Measurements from ENCODE around the gene RRP12.
"Not testable (repeated sequence)": the region's sequence is repeated elsewhere in the genome, so short reads cannot be mapped to it uniquely, and the experiment has no call there.

Gene RRP12, protein sequence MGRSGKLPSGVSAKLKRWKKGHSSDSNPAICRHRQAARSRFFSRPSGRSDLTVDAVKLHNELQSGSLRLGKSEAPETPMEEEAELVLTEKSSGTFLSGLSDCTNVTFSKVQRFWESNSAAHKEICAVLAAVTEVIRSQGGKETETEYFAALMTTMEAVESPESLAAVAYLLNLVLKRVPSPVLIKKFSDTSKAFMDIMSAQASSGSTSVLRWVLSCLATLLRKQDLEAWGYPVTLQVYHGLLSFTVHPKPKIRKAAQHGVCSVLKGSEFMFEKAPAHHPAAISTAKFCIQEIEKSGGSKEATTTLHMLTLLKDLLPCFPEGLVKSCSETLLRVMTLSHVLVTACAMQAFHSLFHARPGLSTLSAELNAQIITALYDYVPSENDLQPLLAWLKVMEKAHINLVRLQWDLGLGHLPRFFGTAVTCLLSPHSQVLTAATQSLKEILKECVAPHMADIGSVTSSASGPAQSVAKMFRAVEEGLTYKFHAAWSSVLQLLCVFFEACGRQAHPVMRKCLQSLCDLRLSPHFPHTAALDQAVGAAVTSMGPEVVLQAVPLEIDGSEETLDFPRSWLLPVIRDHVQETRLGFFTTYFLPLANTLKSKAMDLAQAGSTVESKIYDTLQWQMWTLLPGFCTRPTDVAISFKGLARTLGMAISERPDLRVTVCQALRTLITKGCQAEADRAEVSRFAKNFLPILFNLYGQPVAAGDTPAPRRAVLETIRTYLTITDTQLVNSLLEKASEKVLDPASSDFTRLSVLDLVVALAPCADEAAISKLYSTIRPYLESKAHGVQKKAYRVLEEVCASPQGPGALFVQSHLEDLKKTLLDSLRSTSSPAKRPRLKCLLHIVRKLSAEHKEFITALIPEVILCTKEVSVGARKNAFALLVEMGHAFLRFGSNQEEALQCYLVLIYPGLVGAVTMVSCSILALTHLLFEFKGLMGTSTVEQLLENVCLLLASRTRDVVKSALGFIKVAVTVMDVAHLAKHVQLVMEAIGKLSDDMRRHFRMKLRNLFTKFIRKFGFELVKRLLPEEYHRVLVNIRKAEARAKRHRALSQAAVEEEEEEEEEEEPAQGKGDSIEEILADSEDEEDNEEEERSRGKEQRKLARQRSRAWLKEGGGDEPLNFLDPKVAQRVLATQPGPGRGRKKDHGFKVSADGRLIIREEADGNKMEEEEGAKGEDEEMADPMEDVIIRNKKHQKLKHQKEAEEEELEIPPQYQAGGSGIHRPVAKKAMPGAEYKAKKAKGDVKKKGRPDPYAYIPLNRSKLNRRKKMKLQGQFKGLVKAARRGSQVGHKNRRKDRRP (N-terminal part only)

DNA sequence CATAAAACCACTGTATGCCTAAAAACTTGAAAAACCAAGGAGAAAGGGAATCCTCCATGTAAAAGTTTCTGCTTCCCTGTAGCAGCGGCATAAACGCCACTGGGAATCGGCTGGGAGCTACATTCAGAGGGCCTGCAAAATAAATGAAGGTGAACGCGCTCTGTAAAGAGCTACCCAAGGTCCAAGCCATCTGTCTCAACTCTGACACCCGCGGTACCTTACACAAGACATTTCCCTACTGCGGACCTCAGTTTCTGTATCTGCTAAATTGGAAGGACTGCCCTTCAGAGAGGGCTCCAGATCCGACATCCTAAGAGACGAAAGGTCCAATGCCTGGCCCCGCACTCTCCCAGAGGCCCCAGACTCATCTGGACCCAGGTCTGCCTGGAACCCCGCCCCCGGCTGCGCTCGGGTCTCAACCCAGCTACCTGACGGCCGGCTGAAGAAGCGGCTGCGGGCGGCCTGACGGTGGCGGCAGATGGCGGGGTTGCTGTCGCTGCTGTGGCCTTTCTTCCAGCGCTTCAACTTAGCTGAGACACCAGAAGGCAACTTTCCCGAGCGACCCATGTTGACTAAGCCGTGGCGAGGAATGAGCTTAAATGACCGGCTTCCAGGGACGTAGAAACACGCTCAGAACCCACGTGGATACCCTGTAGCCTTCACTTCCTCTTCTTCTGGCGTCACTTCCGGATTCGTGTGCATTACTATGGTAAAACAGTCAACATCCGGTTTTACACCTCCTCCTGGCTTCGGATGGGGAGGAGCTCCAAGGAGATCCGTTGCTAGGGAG is at the start of gene RRP12:
Gene RRP12 (minus strand): TSS at position 676 of the 790 bp plus-strand sequence. CDS start 109 bp downstream, at position 567.
- DNase-seq: peak; percentile 71 to 76

DNA sequence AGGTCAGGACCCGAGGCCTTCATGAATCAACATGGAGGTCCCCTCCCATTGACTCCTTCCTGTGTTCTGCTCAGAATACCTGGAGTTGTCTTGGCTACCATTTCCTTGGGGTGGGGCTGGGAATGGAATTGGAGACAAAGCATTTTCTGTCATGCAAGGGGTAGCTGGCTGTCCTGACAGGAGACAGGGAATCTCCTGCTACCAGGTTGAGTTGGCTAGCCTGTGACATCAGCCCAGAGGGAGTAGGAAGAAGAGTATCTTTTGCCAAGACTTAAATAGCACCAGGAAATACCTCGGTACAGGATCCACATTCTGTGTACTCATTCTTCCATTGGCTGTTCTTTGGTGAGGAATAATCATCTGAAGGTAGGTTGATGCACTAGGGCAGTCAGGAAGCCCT is 49.7 kb upstream of the RRP12 start:
- DNase-seq: no peak

DNA sequence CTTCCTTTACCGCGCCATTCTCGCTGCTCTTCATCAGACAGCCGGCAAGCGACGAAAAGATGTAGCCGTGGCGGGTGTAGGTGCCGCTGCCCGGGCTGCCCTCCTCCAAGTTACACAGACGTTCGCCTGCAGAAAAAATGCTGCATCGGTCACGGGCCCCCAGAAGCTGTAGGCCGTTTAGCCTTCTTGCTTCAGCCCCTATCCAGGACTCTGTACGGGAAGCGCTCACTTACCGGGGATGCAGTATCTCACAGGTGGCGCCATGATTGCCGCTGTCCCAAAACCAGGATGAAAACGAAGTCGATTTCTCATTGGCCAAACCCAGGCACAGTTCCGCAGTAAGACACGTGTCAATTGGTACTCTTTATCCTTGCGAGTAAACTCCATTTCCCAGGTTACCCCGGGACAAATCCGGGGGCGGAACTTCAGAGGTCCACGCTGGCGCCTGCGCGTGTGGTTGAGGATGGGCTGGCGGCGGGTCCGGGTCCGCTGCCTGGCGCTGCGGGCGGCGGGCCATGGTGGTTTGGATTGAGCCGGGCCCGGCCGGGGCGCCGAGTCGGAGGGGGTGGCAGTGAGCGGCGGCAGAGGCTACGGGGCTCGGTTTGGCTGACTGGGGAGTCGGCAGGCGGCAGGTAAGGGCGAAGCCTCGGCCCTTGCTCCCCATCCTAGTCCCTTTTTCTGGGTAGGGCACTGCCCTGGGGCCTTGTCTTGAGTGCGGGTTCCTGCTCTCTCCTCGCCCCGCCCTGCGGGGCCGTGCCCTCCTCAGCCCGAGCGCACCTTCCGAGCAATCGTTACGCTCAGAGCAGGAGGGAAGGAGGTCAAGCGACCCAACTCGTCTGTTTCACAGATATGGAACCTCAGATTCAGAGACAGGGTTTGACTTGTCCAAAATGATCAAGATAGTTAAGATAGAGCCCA is 44.8 kb upstream of the RRP12 start, which contains the start of the genes EXOSC1 and ZDHHC16:
Gene EXOSC1 (minus strand): TSS at position 285 of the 918 bp plus-strand sequence. CDS start 21 bp downstream, at position 264.
Gene ZDHHC16 (plus strand): TSS at position 454 of the 918 bp plus-strand sequence. CDS start 5,501 bp downstream, outside the sequence.
- peak; percentile 88 to 90 for DNase-seq

DNA sequence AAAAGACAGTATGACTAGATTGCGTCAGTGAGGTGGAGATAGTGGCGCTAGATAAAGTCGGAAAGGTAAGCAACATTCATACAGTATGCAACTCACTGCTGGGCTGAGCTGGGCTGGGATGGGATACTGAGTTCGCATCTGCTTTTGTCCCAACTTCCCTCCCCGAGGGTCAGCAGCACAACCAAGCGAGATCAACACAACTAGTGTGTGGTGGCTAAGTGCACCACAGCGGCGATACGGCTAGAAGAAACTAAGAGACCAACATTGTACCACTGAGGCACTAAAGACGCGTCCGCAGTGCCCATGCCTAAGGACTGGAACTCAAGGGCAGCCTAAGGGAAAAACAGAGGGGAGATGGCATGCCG is 44.2 kb upstream of the RRP12 start:
- no peak for DNase-seq

DNA sequence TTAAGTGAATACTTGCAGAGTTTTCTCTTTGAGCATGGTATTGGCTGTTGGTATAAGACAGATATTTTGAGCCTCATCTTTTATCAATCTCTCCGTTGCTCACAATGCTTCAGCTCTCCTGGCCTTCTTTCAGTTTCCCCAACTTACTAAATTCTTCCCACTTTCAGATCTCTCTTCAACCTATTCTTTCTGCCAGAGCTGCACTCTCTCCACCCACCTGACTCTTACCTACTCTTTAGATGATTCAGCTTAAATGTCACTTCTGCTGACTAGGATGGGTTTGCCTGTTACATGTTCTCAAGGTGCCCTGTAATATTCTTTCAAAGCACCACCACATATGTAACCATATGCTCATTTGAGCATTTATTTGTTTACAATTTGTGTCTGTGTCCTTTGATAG is 43.1 kb upstream of the RRP12 start:
- DNase-seq: no peak

DNA sequence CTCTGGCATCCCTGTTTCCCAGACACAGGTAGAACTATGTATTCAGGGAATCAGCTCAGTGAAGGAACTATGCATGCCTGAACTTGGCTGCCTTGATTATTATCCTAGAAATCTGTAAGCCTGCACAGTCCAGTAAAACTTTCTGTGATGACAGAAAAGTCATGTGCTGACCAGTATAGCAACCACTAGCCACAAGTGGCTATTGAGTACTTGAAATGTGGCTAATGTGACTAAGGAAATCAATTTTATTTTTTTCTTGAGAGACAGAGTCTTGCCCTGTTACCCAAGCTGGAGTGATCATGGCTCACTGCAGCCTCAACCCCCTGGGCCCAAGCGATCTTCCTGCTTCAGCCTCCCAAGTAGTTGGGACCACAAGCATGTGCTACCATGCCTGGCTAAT is 41.1 kb upstream of the RRP12 start:
- no peak for DNase-seq

DNA sequence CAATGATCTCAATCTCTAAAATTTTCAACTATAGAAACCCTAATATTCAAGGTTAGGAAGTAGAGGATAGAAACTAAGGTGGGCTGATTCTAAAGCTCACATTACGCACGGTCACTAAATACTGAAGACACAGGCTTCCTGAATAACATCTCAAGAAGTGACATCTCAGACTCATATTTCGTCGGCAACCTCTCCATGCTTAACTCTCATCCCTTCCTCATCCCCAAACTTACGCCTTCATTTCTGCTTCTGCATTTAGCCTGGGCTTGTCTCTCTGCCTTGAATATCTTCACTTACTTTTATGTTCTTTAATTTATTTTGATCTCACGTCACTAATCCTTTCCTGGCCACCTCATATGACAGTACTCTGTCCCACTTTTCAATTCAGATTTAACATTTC is 34.1 kb upstream of the RRP12 start:
- DNase-seq: no peak

DNA sequence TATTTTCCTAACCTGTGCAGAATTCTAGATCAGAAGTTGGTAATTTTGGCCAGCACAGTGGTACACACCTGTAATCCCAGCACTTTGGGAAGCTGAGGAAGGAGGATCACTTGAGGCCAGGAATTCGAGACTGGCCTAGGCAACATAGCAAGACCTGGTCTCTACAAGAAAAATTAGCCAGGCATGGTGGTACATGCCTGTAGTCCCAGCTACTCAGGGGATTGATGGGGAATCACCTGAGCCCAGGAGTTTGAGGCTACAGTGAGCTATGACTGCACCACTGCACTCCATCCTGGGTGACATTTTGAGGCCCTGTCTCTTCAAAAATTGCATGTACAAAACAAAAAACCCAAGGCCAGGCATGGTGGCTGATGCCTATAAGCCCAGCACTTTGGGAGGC is 33.4 kb upstream of the RRP12 start:
- DNase-seq: no peak

DNA sequence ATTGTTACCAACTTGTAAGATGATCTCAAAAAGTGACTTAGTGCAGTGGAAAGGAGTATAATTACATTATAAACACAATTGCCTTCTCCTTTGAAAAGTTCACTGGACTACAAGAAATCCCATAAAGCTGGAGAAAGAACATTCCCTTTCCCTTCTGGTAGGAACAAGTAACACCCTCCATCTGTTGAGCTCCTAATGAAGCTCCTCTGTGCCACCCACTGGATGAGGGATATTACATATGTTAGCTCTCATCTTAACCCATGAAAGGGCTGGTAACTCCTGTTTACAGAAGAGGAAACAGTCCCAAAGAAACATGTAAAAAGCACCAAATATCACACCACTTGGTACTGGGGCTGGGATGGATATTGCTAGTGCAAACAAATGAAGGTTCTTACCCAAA is 32.9 kb upstream of the RRP12 start:
- DNase-seq: no peak

DNA sequence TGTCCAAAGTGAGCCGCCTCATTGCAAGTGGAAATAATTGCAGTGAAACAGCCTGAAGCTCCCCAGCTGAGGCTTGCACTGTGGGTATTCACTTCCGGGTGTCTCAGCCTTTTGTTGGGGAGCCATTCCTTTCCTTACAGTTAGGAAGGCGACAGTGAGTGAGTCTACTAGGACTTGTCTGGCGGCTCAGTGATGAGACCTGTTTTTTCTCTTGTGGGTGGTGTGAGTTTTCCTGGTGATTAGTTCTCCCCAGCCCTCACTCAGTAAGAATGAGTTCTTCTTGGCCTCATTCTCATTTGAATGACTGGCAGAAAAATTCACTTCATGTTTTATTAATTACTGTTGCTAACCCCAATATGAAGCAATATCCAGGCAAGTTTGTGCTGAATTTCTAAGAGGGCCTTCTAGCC is 27.4 kb upstream of the RRP12 start:
- DNase-seq: peak; percentile 42 to 49

DNA sequence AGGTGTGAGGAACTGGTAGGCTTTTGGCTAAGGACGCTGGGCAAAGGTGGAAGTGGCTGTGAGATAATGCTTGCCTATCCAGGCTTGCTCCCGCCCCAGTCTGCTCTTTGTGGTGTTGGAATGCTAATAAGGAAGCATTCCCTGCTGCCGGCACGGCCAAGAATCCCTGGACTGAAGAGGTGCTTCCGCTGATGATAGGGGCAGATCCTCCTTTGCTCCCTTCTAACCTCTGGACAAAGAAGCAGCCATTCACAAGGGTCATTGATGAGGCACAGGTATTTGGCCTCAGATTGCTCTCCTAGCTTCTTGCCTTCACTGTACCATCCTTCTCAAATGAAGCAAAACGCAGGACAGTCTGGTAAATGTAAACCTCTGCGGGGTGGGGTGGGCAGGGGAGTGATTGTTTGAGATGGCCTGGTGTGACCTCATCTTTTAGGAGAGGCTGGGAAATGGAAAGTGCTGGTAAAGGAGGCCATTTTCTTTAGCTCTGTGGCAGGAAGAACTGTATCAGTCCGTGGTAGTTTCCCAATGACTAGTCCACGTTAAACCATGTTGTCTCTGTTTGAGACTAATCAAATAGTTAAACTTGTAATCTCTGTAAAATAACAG is 26.5 kb upstream of the RRP12 start:
- peak; percentile 40 to 44 for DNase-seq

DNA sequence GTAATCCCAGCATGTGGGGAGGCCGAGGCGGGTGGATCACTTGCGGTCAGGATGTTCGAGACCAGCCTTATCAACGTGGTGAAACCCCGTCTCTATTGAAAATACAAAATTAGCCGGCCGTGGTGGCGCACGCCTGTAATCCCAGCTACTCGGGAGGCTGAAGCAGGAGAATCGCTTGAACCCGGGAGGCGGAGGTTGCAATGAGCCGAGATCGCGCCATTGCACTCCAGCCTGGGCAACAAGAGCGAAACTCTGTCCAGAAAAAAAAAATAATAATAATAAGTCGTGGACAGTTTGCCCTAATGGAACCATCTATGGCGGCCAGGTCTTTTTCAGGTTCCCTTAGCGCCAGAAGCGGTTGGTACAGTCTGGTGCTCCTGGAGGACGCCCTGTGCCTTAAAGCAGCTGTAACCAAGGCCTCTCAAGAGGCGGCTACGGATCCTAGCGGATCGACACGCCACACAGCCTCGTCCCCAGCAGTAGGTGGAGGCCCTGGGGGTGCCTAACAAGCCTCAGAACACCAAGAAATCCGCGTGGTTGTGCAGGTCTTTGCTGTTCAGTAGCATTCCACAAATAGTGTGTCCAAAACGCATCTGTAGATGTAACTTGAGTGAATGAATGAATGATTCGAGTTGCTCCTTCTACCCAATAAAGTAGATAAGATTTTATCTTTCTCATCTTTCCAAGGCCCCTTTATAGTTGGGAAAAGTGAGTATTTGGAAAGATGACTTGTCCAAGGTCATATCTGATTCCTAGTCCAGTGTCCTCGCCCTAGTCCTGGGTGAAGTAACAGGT is 25.8 kb upstream of the RRP12 start:
- DNase-seq: no peak

DNA sequence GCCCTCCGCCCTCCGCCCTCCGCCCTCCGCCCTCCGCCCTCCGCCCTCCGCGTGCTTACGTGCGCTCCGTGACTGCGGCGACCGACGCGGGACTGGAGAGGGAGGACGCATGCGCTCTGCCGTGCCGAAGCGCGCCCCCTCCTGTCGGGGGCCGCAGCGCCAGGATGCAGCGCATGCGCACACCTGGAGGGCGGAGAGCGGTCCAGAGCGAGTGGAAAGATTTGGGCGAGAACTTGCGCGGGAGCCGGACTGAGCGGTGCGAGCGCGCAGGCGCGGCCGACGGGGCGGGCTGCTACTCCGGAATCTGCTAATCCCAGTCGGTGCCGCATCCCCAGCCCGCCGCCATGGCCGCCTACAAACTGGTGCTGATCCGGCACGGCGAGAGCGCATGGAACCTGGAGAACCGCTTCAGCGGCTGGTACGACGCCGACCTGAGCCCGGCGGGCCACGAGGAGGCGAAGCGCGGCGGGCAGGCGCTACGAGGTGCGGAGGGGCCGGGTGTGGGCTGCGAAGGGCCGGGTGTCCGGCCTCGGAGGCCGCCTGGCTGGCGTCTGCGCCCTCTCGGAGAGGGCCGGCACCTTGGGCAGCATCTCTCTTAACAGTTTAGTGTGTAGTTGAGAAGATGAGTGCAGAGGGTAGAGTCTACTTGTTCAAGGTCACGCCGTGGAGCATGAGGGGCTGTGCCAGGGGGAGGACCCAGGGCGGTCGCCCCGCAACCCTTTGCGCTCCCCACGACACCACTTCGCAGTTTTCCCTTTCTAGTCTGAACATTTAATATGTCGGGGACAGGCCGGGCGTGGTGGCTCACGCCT is 25.0 kb upstream of the RRP12 start, which contains the start of gene PGAM1:
Gene PGAM1 (plus strand): TSS at position 228 of the 812 bp plus-strand sequence. CDS start 117 bp downstream, at position 345.
- peak; percentile 89 to 93 for DNase-seq

DNA sequence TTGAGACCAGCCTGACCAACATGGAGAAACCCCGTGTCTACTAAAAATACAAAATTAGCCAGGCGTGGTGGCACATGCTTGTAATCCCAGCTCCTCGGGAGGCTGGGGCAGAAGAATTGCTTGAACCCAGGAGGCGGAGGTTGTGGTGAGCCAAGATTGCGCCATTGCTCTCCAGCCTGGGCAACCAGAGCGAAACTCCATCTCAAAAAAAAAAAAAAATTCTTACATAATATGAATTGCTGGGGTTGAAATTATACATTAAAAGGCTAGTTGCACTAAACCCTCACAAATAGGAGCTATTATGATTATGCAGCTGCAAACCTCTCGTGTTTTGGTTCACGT is 22.6 kb upstream of the RRP12 start:
- DNase-seq: not testable (repeated sequence)

DNA sequence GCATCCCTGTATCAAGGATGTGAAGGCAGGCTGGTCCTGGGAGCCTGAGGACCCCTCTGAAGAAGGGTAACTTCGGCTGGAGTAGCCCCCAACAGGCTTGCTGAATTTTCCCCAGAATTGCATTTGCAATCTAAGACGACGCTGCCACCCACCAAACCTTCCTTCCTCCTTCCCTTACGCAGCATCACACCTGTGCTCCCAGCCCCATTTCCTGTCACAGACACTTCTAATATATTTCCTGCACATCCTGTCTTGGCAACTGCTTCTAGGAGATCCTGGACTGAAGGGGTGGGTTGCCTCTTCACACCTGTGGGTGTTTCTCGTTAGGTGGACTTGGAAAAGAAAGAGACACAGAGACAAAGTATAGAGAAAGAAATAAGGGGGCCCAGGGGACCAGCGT is 15.4 kb upstream of the RRP12 start:
- no peak for DNase-seq

DNA sequence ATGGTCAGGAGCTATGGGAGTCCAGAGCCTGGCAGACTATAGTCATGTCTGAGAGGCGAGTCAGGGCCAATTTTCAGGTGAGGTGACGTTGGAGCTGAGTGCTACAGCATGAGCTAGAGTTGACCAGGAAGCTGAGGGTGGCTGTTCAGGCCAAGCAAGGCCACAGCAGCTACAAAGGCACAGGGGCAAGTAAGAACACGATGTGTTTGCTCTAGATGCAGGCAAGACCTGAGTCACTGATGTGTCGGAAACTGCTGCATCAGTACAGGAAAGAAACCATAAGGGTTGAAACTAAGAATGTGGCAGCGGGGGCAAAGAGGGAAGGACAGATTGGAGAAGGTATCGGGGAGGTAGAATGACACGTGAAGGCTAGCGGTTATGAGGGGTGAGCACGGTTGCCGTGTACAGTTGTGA is 11.8 kb upstream of the RRP12 start:
- no peak for DNase-seq

DNA sequence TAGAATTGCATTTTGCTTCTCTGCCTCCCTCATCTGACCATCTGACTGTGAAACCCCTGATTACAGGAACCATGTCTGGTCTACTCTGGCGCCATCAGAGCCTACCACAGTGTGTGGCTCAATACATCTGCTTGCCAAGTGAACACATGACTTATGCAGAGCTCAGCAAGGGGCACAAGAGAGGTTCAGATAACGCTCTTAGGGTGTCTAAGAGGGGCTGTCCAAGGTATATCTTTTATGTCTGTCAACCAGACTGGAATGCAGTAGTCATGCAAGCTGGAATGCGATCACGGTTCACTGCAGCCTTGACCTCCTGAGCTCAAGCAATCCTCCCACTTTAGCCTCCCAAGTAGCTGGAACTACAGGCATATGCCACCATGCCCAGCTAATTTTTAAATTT is 10.3 kb upstream of the RRP12 start:
- DNase-seq: no peak

DNA sequence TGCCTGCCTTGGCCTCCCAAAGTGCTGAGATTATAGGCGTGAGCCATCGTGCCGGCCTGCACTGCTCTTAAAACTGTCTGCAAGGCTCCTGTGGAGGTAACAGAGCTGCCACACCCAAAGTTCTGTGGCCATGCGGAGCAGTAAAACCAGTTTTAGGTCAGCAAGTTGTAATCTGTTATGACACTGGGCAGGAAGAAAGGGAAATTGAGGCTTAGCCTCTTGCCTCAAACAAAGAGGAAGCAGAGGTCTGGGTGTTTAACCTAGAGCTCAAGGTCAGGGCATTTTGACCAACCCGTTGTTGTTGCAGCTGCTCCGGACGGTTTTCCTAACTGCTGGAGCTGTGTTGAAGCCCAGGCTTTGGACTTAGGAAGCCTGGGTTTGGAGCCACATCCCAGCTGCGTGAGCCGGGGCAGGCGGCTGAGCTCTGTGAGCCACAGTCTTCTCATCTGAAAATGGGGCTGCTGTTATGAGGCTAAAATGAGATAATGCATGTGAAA is 7.4 kb upstream of the RRP12 start:
- no peak for DNase-seq

DNA sequence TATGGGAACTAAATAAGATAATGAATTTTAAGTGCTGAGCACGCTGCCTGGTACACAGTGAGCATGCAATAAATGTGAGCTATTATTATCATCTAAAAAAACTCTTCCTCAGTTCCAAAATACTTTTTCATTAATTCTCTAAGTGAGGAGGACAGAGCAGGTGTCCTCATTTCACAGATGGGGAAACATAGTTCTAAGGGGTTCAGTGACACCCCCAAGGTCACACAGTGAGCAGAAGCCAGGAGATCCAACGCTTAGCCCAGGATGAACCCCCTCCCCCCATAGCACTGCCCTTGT is 6.8 kb upstream of the RRP12 start:
- DNase-seq: no peak
